Superior temporal gyrus (tissue), 1 donor: ENCODE measurements around the gene IL17REL.

Experiments
- DNase-seq: peaks from one replicate; pipeline ENCODE4 v3.0.0-alpha.2; 2016; ENCODE audit errors: extremely low spot score

Gene IL17REL

GRCh38 chr22:49966774-49967705 lies 45.5 kb downstream of the IL17REL start:
- no peak for DNase-seq

- no peak for DNase-seq
Observed at GRCh38 chr22:49966041-49966773, 46.4 kb downstream of the IL17REL start.

GRCh38 chr22:49965091-49966040 lies 47.2 kb downstream of the IL17REL start:
- no peak for DNase-seq

- no peak for DNase-seq
Observed at GRCh38 chr22:49964136-49965090, 48.2 kb downstream of the IL17REL start.

GRCh38 chr22:49963647-49964026 lies 48.9 kb downstream of the IL17REL start:
- DNase-seq, result no peak

- no peak for DNase-seq
Observed at GRCh38 chr22:49962751-49963646, 49.6 kb downstream of the IL17REL start.

- peak; percentile 61 for DNase-seq
Observed at GRCh38 chr22:49962012-49962750, 50.4 kb downstream of the IL17REL start.

GRCh38 chr22:49961601-49962011 lies 51.0 kb downstream of the IL17REL start:
- DNase-seq, result no peak

- DNase-seq, result no peak
Observed at GRCh38 chr22:49961005-49961600, 51.5 kb downstream of the IL17REL start.

GRCh38 chr22:49960159-49961004 lies 52.2 kb downstream of the IL17REL start, which contains the start of gene PIM3:
Gene PIM3, plus strand, starts transcription at chr22:49960772. Its CDS starts 176 bp downstream, at chr22:49960948.
- peak; percentile 98 for DNase-seq

GRCh38 chr22:49959782-49960158 lies 52.8 kb downstream of the IL17REL start:
- DNase-seq, result no peak

- DNase-seq, result no peak
Observed at GRCh38 chr22:49958931-49959781, 53.4 kb downstream of the IL17REL start.

- no peak for DNase-seq
Observed at GRCh38 chr22:49958366-49958921, 54.1 kb downstream of the IL17REL start.

GRCh38 chr22:49957826-49958365 lies 54.7 kb downstream of the IL17REL start:
- DNase-seq, result no peak

- DNase-seq, result no peak
Observed at GRCh38 chr22:49956914-49957825, 55.4 kb downstream of the IL17REL start.
